Rectal smooth muscle tissue (tissue), 1 donor: ENCODE results near the gene GPI.

ENCODE experiments used
- H3K27ac ChIP-seq: one replicate; pipeline ENCODE4 v1.7.0; 2013; ENCODE audit warnings: low read depth, low read length, inconsistent platforms
- H3K27me3 ChIP-seq: one replicate; pipeline ENCODE4 v1.7.0; 2013; ENCODE audit warnings: low read length; ENCODE audit not compliant: control insufficient read depth, insufficient read depth
- H3K36me3 ChIP-seq: one replicate; pipeline ENCODE4 v1.7.0; 2013; ENCODE audit warnings: low read length; ENCODE audit not compliant: control insufficient read depth, insufficient read depth
- H3K4me1 ChIP-seq: one replicate; pipeline ENCODE4 v1.7.0; 2013; ENCODE audit warnings: low read length; ENCODE audit not compliant: control insufficient read depth, insufficient read depth
- H3K4me3 ChIP-seq: one replicate; pipeline ENCODE4 v1.7.0; 2013; ENCODE audit warnings: low read length
- H3K9ac ChIP-seq: one replicate; pipeline ENCODE4 v1.7.0; 2013; ENCODE audit warnings: low read length

GPI gene

DNA sequence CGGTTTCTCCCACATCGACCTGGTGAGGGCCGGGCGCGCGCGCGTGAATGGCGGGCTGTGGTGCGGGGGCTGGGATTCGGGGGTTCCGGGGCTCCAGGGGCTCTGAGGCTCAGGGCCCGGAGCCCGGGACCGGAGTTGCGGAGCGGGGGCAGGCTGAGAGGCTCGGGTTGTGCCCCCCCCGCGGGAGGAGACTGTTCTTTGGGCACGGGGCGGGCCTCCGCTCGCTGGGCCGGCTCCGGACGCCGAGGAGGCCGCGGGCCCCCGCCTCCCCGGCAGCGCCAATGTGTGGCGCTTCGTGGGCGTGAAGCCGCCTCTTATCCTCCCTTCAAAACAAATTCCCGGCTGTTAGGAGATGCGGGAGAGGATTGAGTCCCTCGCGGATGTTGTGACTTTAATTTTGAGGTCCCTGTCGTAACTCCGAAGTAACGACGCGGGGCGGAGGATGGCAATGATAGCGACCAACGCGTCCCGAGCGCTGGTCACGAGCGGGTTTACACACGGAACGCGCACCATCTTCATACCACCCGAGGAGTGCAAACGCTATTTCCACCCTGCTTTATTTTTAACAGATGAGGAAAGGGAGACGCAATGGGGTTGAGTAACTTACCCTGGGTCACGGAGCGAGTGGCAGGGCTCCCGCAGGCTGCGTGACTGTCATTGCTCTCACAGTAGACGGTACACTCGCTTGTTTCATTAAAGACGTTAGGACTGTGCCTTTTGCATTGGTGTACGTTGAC, 63.7 kb downstream of the GPI start:
- H3K4me1 ChIP-seq, result peaks cover 10% of the 10 kb centered on the region
- peak overlapping the region; percentile 79 for H3K27ac ChIP-seq
- H3K27me3 ChIP-seq, result no peaks in the 10 kb centered on the region
- H3K4me3 ChIP-seq, result peak overlapping the region; percentile 86
- H3K9ac ChIP-seq, result peak overlapping the region; percentile 25
- H3K36me3 ChIP-seq, result no peaks in the 10 kb centered on the region

- no peak overlapping the region for H3K27ac ChIP-seq
- H3K4me1 ChIP-seq, result peaks cover 10% of the 10 kb centered on the region
- H3K4me3 ChIP-seq, result no peak overlapping the region
- H3K9ac ChIP-seq, result no peak overlapping the region
- no peaks in the 10 kb centered on the region for H3K36me3 ChIP-seq
- H3K27me3 ChIP-seq, result no peaks in the 10 kb centered on the region
Measured at GRCh38 chr19:34429553-34429952, 64.6 kb downstream of the GPI start.

GRCh38 chr19:34430738-34431625, 66.0 kb downstream of the GPI start:
- Histone ChIP-seq H3K27me3 (no peaks in the 10 kb centered on the region), H3K9ac (no peak overlapping the region), H3K36me3 (no peaks in the 10 kb centered on the region), H3K4me3 (peak overlapping the region; percentile 40), H3K4me1 (peaks cover 10% of the 10 kb centered on the region), H3K27ac (no peak overlapping the region)

- Histone ChIP-seq H3K36me3 (peaks cover 1% of the 10 kb centered on the region), H3K4me3 (no peak overlapping the region), H3K27me3 (no peaks in the 10 kb centered on the region), H3K4me1 (peaks cover 10% of the 10 kb centered on the region), H3K9ac (no peak overlapping the region), H3K27ac (no peak overlapping the region)
Measured at GRCh38 chr19:34431681-34432402, 66.8 kb downstream of the GPI start.

DNA sequence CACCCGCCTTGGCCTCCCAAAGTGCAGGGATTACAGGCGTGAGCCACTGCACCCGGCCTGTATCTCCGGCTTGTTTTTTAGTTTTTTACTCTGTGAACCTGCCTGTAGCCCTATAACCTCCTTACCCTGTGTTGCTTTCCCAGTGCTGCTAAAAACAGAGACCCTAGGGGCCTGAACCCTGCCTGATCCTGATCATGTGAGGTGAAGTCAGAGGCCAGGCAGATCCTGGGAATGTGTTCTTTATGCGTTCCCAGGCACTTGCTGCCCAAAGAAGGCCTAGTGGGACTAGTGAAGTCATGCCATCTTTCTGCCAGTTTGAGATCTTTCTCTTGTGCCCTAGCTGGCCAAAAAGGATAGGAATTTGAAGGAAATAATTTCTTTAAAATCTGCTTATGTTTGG, 67.8 kb downstream of the GPI start:
- no peak overlapping the region for H3K27ac ChIP-seq
- peaks cover 2% of the 10 kb centered on the region for H3K36me3 ChIP-seq
- H3K9ac ChIP-seq, result no peak overlapping the region
- peaks cover 10% of the 10 kb centered on the region for H3K4me1 ChIP-seq
- H3K27me3 ChIP-seq, result no peaks in the 10 kb centered on the region
- no peak overlapping the region for H3K4me3 ChIP-seq

GRCh38 chr19:34436716-34437115, 71.7 kb downstream of the GPI start:
- no peak overlapping the region for H3K9ac ChIP-seq
- no peaks in the 10 kb centered on the region for H3K4me1 ChIP-seq
- H3K36me3 ChIP-seq, result peaks cover 11% of the 10 kb centered on the region
- H3K27ac ChIP-seq, result no peak overlapping the region
- no peaks in the 10 kb centered on the region for H3K27me3 ChIP-seq
- H3K4me3 ChIP-seq, result no peak overlapping the region

DNA sequence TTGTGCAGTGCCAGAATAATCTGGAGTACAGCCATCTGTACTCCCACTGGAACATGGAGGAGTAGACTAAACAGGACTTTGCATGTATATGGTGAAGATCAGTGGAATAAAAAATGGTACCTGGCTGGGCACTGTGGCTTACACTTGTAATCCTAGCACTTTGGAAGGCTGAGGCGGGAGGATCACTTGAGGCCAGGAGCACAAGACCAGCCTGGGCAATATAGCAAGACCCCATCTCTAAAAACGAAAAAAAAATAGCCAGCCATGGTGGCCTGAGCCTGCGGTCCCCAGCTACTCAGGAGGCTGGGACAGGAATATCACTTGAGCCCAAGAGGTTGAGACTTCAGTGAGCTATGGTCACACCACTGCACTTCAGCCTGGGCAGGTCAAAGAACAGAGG, 83.2 kb downstream of the GPI start:
- Histone ChIP-seq H3K27me3 (no peaks in the 10 kb centered on the region), H3K9ac (no peak overlapping the region), H3K27ac (no peak overlapping the region), H3K4me3 (no peak overlapping the region), H3K36me3 (peaks cover 27% of the 10 kb centered on the region), H3K4me1 (no peaks in the 10 kb centered on the region)
